GM18868 (cell line): ENCODE data around the gene ZNF513.
"Not testable (repeated sequence)": the region's sequence is repeated elsewhere in the genome, so short reads cannot be mapped to it uniquely, and the experiment has no call there.

ENCODE experiments used
- ATAC-seq: cut with Tn5 transposase; IDR thresholded peaks from one replicate; pipeline ENCODE4 v1.9.1; 2021; ENCODE audit warnings: mild to moderate bottlenecking, moderate library complexity; ENCODE audit not compliant: unreplicated experiment

ZNF513 gene

DNA sequence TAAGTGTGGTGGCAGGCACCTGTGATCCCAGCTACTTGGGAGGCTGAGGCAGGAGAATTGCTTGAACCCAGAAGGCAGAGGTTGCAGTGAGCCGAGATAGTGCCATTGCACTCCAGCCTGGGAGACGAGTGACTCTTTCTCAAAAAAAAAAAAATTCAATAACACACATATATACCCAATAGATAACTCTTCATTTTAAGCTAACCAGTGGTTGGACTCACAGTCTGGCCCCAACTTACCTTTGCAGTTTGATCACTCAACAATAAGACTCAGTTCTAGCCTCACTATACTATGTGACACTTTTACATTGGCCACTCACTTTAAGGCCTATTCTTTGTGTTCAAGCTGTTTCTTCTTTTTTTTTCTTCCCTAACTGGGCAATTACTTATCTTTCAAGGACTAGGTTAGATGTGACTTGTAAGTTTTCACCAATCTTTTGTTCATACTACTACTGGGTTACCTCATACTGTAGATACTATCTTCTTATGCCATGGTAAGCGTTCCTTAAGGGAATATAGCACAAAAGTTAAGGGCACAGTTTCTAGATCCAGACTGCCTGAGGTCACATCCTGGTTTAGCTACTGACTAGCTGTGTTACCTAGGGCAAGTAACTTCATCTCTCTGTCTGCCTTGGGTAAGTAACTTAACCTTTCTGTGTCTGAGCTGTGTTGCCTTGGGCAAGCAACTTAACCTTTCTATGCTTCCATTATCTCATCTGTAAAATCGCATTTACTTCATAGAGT, 17.7 kb downstream of the ZNF513 start:
- ATAC-seq, result no peak

DNA sequence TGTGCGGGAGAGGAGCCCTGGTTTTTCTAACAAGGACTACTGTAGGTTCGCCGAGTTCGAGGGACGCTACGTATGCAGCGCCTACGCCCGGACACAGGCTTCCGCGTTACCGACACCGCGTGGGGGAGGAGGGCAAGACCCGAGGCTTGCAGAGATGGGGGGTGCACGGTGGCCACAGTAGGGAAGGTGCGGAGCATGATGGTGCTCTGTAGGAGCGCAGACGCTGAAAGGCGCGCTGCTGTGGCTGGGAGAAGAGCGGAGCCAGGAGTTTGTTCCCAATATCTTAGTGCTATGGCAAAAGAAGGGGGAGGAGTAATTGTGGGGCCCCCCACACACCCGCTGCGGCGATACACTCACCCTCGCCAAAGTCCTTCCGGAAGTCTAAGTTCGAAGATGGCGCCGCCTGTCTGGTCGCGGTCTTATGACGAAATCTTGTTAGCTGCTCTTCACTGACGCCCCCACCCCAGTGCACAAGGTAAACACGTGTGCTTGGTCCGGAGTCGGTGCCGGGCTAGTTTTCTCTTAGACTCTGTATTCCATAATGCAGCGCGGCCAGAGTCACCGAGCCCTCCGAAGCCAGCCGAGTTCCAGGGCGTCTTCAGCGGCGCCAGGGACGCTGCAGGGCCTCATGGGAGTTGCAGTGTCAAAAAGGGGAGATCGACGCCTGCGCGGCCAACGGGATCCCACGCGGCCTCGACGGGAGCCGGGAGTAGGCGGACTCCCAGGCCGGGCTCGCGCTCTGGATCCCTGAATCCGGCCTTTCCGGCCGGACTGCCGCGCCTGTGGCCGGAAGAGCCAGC, 24.0 kb downstream of the ZNF513 start, which contains the start of gene GTF3C2:
Gene GTF3C2 (minus strand): TSS at position 383 of the 800 bp plus-strand sequence. CDS start 13,210 bp downstream, outside the sequence.
- peak; percentile 89 for ATAC-seq

DNA sequence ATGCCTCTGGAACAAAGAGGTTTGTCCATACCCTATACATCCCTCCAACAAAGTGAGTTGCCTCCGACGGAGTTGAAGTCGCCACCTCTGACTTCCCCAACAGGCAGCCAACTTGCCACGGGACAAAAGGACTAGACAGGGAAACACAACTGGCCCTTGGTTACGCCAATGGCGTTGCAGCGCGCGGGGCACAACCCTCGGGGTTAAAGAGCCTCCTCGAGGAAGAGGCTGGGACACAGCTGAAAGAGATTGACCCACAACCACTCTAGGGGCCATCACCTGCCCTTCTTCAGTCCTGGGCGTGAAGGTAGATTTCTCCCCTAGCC, 24.5 kb downstream of the ZNF513 start:
- peak; percentile 31 for ATAC-seq

DNA sequence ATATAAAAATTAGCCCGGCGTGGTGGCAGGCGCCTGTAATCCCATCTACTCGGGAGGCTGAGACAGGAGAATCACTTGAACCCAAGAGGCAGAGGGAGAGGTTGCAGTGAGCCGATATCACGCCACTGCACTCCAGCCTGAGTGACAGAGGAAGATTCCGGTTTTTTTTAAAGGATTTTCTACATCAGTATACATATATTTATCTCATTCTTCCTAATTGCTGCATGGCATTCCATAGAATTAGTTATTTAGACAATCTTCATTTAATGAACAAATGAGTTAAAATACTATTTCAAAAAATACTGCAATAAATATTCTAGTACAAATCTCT, 26.0 kb downstream of the ZNF513 start:
- no peak for ATAC-seq

DNA sequence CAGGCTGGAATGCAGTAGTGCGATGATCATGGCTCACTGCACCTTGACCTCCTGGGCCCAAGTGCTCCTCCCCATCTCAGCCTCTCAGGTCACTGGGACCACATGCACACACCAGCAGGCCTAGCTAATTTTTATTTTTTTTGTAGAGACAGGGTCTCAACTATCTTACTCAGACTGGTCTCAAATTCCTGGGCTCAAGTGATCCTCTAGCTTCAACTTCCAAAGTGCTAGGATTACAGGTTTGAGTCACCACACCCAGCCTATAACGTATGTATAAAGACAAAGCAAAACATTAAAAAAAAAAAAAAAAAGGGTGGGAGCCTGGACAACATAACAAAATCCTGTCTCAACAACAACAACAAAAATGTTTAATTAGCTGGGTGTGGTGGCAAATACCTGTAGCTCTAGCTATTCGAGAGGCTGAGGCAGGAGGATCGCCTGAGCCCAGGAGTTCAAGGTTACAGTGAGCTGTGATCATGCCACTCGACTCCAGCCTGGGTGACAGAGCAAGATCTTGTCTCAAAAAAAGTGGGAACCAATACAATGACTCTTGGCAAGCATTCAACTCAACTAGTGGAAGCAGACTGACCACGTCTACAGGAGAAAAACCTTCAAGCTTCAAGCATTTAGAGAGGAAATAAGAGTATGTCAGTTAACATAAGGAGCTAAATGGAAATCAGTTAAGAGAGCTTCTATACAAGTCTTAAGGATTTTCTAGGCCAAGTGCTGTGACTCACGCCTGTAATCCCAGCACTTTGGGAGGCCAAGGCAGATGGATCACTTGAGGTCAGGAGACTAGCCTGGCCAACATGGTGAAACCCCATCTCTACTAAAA, 26.6 kb downstream of the ZNF513 start:
- ATAC-seq, result no peak

DNA sequence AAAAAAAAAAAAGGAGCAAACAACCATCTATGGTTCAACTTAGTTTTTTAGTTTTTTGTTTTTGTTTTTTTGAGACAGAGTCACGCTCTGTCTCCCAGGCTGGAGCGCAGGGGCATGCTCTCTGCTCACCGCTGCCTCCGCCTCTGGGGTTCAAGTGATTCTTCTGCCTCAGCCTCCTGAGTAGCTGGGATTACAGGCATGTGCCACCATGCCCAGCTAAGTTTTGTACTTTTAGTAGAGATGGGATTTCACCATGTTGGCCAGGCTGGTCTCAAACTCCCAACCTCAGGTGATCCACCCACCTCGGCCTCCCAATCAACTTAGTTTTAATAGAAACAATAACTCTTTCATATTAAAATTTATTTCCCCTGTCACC, 27.2 kb downstream of the ZNF513 start:
- ATAC-seq, result not testable (repeated sequence)

DNA sequence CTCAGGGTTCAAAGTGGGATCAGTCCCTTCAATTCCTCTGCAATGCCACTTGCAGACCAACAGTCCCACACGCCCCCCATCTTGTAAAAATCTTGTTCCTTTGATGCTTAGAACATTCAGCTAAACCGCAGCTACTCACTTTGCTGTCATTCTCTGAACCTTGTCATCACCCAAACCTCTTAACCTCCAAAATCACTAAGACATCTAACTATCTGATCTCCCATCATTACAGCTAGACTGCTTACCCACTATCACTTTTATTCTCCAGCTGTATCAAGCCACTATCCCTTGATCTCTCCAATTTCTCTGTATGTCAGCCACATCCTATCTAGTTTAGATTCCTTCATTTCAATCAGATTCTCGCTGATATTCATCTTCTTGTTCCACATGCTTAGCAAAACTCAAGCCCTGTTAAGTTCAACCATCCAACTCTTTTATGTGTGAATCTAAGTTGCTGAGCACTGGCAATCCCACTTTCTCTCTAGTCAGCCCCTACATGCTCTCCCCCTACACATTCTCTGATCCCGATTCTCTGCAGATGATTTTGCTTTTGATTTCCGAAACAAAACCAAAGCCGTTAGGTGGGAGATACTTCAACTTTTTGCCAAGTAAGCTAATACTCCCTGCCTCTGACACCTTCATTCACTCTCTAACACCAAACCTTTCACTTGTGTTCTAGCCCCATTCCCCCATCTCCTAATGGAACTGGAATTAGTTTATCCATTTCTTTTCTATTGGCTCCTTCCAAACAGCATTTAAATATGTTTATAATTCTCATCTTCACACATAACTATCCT, 28.5 kb downstream of the ZNF513 start:
- ATAC-seq, result no peak

DNA sequence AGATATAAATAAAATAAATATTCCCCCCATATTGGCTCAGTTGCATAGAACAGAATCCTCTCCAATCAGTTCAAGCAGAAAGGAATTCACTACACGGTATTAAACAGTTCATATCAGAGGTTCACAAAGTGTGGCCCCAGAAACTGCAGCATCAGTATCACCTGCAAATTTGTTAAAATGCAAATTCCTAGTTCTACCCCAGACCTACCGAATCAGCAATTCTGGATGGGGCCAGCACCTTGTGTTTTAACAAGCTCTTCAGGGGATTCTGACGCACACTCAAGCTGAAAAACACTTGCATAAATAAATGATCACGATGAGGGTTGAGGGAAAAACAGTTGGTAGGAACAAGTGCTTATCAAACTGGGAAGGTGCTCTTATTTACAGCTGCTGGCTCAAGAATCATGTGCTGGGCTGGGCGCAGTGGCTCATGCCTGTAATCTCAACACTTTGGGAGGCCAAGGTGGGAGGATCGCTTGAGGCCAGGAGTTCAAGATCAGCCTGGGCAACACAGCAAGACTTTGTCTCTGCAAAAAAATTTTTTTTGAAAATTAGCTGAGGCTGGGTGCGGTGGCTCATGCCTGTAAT, 30.3 kb downstream of the ZNF513 start:
- ATAC-seq, result no peak

DNA sequence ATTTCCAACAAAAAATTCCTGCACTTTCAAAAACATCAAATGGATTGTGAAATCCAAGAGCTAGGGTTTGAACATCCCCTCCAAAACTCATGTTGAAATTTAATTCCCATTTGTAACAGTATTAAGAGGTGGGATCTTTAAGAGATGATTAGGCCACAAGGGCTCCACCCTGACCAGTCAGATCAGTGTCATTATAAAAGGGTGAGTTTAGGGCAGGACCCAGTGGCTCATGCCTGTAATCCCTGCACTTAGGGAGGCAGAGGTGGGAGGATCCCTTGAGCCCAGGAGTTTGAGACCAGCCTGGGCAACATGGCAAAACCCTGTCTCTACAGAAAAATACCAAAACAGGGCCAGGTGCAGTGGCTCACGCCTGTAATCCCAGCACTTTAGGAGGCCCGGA, 32.9 kb downstream of the ZNF513 start:
- no peak for ATAC-seq

DNA sequence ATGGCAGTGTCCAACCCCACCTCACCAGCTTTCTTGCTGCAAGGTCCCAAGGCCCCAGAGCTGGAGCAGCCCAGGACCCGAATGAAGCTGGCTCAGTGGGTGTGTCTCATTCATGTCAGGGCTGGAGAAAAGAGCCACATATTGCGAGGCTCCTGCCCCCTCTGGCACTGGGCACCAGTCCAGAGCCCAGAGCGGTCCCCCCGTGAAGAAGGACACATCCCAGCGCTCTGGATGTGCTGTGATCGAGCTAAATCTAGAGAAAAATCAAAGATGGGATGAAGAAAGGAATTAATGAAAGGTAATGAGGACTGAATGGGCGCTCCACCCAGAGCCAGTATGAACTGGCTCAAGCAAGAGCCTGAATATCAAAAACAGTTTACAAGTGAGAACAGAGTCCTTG, 44.4 kb downstream of the ZNF513 start:
- ATAC-seq, result no peak

DNA sequence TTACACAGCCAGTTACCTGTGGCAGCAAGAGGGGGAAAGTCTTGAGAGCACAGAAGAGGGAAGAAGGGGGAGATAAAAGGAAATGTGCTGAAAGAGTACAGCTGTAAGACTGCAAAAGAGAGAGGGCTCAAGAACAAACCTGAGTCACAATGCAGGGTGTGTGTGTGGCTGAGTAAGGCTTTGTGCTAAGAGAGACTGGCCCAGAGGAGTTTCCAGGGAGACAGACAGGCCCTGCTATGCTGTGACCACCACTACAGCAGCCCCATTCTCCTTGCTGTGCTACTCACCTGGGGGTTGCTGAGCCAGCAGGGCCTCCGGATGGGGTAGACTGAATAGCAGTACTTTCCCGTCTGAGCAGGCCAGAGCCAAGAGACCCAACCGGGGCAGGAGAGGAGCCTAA, 45.2 kb downstream of the ZNF513 start:
- ATAC-seq, result no peak
